Stimulated activated CD4-positive, alpha-beta T cell treated with anti-CD3 and anti-CD28 coated beads, Interleukin-2, amount 100 ng/mL, for 4 hours (primary cell): ENCODE measurements around the gene KCNC1.

Source experiments
- DNase-seq: peaks from one replicate; pipeline ENCODE4 v3.0.0-alpha.2; 2020; ENCODE audit warnings: low read depth

Gene KCNC1

DNA sequence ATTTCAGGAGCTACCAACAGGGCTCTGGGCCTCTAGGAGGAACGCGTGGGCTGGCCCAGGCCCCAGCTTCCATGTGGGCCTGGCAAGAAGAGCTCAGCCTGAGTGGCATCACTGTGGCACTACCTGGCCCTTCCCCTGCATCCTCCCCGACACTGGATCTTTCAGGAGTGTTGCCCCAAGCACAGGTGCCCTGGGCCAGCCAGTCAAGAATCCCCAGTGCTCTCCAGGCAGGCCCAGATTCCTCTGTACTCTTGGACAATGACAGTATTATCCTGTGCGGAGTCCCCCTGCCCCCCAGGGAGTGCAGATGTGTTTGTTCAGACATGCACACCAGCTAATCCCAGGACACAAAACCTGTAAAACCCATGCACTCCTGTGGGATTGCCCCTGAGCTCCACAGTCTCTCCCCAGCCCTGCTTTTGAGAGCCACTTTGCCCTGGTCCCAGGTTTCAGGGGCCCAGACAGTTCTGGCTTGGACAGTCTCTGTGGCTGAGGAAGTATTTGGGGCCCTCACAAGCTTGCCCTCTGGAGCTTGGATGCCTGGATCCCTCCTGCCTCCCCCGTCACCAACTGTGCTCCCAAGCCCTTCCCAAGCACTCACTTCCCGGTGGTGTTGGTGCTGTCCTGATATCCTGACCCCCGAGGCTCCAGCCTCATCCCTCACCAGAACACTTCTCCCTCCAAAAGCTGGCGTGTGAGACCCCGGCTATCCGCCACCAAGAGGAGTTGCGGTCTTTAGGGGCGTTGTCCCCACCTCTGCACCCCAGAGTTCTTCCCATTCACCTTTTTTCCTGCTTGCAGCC lies 39.9 kb downstream of the KCNC1 start:
- no peak for DNase-seq

DNA sequence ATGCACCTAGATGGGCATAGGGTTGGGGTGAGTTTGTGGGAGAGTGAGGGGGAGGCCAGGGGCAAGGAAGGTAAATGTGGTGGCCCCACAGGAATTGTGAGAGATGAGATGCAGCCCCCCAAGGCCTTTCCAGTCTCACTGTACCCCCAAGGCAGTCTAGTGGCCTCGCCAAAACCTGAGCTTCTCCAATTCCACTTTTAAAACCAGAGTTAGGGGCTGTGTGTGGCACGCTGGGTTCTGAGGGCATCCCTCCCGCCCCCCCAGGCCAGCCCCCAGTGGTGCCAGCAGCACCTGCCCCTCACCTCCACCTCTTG lies 40.4 kb downstream of the KCNC1 start:
- DNase-seq: no peak

- no peak for DNase-seq
These were observed 41.1 kb downstream of the KCNC1 start for GRCh38 chr11:17775507-17776211.

- DNase-seq: no peak
These were observed 41.8 kb downstream of the KCNC1 start for GRCh38 chr11:17776212-17776875.

GRCh38 chr11:17777086-17777737 lies 42.6 kb downstream of the KCNC1 start:
- DNase-seq: no peak

GRCh38 chr11:17777738-17778091 lies 43.1 kb downstream of the KCNC1 start:
- DNase-seq: no peak

GRCh38 chr11:17778352-17778751 lies 43.8 kb downstream of the KCNC1 start:
- DNase-seq: no peak

DNA sequence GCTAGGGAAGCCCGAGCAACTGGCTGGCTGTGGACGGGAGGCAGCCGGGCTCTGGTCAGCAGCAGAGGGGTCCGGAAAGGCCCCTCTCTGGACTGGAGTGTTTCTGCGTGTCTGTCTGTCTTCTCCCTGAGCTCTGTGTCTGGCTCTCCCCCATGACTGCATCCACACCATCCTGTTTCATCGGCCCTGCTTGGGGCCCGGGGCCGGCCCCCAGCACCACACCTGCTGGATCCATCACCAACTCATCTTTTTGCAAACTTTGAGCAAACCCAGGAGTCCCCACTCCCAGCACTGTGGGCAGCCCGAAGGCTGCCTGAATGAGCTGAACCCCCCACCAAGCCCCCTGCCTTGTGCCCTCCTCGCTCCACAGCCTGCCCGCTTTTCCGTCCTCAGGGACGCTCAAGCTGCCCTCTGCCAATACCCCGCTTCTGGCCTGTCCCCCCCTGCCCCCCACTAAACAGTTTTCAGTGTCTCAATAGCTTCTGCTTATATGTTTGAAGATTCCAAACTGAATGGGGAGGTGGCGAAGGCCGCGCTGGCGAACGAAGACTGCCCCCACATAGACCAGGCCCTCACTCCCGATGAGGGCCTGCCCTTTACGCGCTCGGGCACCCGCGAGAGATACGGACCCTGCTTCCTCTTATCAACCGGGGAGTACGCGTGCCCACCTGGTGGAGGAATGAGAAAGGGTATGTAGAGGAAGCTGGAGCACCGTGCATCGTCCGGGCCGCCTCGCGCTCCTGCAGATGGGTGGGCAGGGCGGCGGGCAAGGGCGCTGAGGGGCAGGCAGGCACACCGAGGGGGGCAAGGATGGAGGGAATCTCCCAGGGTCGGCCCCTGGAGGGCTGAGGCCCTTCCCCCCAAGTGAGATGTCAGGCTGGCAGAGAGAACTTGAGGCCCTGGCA lies 44.6 kb downstream of the KCNC1 start:
- DNase-seq: no peak

DNA sequence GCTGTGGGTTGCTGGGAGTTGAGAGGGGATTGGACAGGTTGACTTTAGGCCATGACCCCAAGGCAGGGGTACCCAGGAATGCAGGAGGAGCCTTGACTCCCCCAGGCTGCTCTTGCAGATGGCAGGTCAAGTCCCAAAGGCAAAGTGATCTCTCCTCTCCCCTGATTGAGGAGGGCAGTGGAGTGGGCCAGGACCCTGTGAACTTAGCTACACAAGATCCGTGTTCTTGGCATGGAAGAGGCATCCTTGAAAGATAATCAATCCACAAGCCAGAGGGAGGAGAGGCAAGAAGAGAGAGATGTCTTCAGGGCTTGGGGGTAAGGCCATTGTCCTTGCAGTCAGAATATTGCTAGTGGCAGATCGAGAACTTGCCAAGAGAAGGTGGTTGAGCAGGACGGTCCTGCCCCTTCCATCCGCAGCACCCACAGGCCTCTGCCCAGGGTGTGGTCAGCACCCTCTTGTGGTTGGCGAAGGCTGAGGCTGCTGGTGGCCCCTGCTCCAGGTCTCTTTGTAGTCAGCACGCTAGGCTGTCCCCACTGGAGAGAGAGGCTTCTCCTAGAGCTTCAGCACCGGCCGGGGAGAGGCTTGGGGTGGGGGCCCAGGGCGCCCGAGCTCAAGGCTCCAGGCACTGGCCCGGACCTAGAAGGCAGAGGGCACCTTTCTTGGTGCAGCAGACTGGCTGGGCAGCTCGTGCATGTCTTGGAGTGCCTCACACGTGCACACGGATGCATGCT lies 45.4 kb downstream of the KCNC1 start:
- no peak for DNase-seq

GRCh38 chr11:17780668-17781067 lies 46.1 kb downstream of the KCNC1 start:
- DNase-seq: no peak

DNA sequence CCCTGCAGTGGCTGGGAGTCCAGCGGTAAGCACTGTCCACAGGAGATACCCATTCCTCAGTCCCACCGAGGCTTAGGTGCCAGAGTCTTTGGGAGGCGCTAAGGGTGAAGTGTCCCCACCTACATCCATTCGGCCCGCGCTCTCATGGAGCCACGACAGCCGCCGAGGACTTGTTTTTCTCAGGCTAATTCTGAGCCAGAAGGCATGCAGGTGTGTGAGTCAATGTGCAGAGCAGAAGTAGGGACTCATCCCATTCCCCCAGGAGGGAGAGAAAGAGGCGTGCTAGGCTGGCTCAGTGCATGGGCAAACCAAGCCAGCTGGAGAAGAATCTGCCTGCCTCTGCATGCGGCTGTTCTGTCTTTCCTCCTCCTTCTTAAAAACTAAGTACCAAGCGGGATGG lies 46.6 kb downstream of the KCNC1 start:
- no peak for DNase-seq

GRCh38 chr11:17781626-17782025 lies 47.0 kb downstream of the KCNC1 start:
- DNase-seq: no peak

GRCh38 chr11:17782145-17782544 lies 47.6 kb downstream of the KCNC1 start:
- no peak for DNase-seq

DNA sequence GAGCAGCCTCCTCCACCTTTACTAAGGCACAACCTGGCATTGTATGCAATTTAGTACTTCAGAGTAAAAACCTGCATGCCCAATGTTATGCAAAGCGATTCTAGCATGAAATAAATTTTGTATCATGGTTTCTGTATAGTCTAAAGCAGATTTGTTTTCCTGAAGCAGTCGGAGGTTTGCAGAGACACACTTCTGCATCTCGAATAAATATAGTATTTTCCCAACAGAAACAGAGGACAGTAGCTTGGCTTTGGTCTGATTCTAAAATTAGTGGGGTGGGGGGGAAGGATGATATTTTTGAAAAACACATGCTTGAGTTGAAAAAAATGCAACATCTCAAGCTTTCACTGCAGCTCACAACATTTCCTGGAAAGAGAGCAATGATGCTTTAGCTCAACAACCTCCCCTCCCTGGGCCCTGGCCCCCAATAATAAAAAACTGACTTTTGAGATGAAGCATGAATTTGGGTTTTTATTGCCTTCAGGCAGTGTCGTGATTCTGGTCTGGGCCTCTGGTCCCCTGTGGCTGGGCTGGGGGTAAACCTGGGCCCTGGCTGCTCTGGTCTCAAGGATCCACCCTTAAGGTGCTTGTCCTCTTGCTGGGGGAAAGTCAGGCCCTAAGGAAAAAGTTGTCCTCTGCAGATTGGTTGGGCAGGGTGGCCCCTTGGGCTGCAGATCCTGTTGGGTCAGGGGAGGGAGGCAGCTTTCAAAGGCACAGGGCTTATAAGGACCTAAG lies 48.2 kb downstream of the KCNC1 start:
- no peak for DNase-seq

DNA sequence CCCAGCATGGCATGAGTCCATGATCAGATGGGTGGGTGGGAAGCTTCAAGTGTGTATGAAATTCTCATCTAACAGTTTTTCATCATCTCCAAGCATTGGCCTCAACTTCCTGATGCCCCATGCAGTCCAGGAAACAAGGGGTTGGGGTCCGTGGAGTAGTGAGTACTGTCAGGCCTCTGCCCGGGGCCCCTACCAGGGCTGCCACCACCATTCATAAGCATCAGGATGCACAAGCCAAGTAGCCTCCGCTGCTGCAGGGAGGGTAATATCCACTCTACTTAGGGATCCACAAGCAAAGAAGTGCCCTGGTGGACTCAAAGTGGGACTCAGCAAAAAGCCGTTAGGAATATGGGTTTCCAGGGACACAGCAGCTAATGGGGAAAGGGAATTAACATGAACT lies 49.3 kb downstream of the KCNC1 start:
- DNase-seq: no peak

DNA sequence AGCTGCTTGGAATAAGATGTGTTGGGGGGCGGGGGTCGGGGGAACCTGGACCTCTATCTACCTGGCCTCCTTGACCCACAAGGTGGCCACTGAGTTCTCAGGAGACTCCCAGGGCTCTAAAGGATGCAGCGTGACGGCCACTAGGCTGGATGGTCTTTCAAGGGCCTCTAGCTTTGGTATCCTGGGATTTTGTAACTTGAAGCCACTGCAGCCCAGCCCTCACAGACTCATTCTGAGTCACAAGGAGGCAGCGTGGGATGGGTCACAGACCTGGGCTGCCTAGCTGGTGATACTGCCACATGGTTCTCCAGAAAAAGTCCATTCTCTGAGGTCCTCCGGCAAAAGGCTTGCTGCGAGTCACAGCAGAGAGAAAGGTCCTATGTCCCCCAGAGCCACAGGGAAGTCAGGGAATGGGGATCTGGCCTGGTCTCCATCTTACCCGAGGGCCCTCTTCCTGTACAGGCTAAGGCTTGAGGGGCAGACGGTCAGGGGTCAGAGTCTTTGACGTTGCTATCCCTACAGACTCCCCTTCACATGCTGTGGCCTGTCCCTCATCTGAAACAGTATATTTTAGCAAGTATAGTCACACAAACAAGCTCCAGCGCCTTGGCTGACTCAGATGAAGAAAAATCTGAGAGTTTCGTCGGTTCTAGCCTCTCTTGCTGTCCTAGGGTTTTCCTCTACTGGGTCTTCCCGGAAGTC lies 52.4 kb downstream of the KCNC1 start:
- no peak for DNase-seq

DNA sequence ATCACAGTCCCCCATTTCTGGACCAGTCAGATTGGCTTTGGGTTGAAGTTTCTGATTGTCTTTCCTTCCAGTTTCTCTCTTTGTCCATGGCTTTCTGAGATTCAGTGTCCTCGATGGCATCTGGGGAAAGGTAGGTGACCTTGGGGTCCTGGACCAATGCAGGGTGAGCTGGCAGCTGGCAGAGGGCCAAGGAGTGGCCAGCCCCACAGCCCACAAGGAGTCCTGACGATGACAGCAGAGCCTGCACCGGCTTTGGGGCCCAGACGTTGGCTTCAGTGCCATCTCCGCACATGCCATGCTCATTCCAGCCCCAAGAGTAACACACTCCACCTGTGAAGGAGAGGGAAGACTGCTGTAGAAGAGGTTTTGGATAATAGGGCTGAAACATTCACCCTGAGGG lies 53.5 kb downstream of the KCNC1 start:
- no peak for DNase-seq

- no peak for DNase-seq
These were observed 55.9 kb downstream of the KCNC1 start for GRCh38 chr11:17790453-17790852.

DNA sequence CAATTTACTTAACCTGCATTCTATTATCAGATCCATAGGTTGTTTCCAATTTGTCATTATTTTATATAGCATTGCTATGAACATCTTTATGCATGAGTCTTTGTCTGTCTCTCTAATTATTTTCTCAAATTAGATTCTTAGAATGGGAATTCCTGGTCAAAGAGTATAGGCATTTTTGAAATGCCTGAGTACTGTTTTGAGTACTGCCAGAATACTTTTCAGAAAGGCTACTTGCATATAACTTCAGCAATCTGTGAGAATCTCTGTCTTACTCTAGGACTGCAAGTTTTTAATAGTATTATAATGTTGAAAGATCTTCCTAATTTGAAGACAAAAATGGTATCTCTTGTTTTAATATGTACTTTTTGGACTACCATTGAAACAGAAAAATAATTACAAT lies 56.6 kb downstream of the KCNC1 start:
- DNase-seq: no peak

DNA sequence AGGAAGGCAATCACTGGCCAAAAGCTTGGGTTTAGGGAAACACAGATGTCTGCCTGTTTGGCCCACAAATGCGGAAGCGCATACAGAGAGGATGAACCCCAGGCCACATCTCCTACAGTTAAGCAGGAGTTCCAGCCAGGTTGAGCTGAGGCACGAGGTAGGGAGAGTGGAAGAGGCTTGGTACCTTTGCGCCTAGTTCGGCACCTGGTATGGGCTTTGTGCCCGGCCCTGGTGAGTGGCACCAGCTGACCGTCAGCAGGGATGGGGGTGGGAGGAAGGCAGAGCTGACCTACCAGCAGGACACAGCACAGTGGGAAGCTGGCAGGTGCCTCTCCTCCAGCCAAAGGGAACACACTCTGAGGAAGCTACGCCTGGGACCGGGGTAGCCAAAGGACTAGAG lies 57.6 kb downstream of the KCNC1 start:
- DNase-seq: no peak
